ENCODE results near the gene VTCN1. TPM values are rescaled to one million over a fixed set of nuclear protein-coding genes. Genes with fewer than 3 reads are reported as not detected.

The VTCN1 gene
- total RNA-seq, 3 donors from 2014 or later = not detected

- peak; percentile 77 for ATAC-seq
- intact Hi-C loops (cut with DNase I, micrococcal nuclease) = no loop called here
- no peaks in the 10 kb centered on the region for H3K9me3 ChIP-seq
- TF ChIP-seq CTCF (IDR thresholded peaks at IDR 0.05) = no peak
- H3K36me3 ChIP-seq (ENCODE audit: low read depth) = no peaks in the 10 kb centered on the region
- H3K4me3 ChIP-seq = no peak overlapping the region
- H3K4me1 ChIP-seq (ENCODE audit: low read depth) = no peaks in the 10 kb centered on the region
- no peak for DNase-seq
These were observed 116.7 kb downstream of the VTCN1 start for GRCh38 chr1:117093870-117094621.

Small RNAs within 50 kb of the gene (microRNA-seq; reads per million reads assigned to microRNA genes)
- 36.3 reads per million, percentile 50 among the genes with 10 or more reads in this experiment for gene MIR942

Other genes starting within 250 kb of the VTCN1 start
- 1 to 10 TPM; 4.6 to 6.1 (median 4.7) TPM for gene CD101, start 209.2 kb downstream of the VTCN1 start, total RNA-seq
- 10 to 100 TPM; 21.5 to 35.4 (median 30.2) TPM for gene TTF2, start 150.6 kb downstream of the VTCN1 start, total RNA-seq
- gene TRIM45, start 89.2 kb downstream of the VTCN1 start, total RNA-seq = 1 to 10 TPM; 2.0 to 2.9 (median 2.5) TPM
- 10 to 100 TPM; 29.1 to 59.6 (median 32.4) TPM for gene MAN1A2, start 156.5 kb upstream of the VTCN1 start, total RNA-seq